GM12801 (cell line): ENCODE data around the gene SOHLH1.

Experiments
- TF ChIP-seq, protein P1 (sequence below): IDR thresholded peaks from one replicate; pipeline ENCODE4 v1.5.1; 2011; ENCODE audit warnings: control low read depth; ENCODE audit not compliant: insufficient read length; ENCODE audit errors: extremely low read depth

SOHLH1 gene

DNA sequence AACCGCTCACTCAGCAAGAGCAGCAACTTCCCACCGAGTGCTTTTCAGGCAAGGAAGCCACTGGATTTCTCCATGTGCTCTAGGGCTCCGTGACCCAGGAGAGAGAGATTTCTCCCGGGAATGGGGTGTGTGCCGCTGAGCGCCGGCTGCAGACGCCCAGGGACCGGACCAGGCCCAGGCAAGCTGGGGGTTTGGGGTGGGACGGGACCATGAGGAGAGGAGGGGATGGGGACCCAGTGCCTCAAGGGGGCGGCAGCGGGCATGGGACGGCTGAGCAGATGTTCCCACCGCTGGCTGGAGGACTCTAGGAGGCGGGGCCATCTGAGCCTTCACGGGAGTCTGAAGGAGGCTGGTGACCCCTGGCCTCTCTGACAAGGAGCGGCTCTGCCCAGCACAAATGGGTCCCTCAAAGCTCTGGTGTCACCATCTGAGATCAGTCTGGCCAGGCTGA is 27.7 kb downstream of the SOHLH1 start:
- TF ChIP-seq, protein P1, sequence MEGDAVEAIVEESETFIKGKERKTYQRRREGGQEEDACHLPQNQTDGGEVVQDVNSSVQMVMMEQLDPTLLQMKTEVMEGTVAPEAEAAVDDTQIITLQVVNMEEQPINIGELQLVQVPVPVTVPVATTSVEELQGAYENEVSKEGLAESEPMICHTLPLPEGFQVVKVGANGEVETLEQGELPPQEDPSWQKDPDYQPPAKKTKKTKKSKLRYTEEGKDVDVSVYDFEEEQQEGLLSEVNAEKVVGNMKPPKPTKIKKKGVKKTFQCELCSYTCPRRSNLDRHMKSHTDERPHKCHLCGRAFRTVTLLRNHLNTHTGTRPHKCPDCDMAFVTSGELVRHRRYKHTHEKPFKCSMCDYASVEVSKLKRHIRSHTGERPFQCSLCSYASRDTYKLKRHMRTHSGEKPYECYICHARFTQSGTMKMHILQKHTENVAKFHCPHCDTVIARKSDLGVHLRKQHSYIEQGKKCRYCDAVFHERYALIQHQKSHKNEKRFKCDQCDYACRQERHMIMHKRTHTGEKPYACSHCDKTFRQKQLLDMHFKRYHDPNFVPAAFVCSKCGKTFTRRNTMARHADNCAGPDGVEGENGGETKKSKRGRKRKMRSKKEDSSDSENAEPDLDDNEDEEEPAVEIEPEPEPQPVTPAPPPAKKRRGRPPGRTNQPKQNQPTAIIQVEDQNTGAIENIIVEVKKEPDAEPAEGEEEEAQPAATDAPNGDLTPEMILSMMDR: no peak

DNA sequence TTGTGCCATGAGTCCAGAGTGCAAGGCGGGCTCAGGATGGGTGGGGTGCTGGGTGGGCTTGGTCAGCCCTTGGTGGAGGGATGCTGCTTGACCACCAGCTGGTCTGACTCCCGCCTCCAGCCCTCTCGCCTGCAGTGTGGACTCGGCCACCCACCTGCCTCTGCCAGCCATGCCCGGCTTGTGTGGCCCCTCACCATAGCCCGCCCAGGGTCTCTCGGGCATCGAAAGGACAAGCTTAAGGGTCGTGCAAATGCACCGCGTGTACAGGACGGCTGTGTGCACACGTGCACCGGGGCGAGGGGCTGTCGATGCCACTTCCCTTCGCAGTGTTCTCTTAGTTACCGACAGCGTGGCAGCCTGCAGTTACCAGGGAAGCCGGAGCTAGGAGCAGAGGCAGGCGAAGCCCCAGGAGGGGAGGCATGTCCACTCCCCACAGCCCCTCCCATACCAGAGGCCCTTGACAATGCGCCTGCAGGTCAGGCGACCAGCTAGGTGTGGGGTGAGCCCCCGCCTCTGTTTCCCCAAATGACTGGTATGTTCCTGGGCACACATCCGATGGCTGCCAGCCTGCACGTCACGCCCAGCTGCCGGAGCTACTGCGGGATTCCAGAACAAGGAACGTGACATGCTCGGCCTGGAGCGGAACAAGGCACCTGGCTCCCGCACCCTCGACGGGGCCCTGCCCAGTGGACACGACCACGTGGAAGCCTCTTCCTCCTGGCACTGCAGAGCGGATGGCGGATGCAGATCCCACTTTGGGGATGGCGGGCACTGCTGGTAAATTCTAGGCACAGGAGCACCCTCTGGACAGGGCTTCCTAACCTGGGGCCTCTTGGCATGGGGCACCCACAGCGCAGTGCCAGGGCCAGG is 28.3 kb downstream of the SOHLH1 start:
- TF ChIP-seq, protein P1: no peak

DNA sequence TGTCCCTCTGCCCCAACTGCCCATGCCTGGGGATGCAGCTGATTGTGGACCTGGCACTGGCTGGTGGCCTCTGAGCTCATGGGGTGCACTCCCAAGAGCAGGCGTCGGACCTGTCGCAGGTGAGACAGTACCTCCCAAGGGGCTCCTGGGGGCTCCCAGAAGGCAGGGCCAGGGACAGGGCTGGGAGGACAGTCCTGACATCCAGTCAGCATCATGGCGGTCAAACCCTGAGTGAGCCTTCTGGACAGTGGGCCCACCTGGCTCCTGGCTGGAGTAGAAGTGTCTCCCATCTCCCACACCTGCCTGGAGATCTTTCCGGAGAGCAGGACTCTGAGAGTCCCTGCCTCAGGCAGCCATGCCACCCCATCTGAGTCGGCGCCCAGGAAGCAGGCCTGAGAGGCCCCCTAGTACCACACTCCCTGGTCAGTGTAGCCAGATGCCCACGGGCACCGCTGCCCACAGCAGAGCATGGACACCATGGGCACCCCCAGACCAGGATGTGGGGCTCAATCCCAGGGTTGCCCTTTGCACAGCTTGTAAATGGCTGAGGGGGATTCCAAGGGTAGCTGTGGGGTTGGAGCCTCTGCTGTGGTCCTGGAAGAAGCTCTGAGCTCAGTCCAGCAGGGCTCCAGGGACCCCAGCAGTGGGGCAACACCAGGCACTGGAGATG is 29.5 kb downstream of the SOHLH1 start:
- TF ChIP-seq, protein P1: no peak

DNA sequence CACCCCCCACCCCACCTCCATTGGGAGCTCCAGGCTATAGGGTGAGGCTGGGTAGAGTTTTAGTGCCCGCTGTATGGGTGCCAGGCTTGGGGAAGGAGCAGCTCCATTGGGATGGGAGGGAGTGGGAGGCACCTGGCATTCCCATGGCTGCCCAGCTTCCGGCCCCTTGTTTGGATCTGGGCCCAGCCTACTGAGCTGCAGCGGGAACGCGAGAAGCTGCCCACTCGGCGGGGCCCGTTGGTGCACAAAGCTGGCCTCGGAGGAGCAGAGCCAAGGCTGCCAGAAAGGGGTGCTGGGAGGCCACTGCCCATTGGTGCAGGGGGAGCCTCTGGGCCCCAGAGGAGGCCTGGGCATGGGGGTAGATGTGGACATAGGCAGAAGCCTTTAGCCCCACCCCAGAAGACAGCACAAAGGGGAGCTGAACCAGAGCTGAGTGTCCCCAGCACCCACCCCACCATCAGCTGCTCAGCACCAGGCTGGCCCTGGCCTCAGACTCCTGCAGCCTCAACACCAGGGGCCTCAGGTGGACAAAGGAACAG is 31.7 kb downstream of the SOHLH1 start:
- TF ChIP-seq, protein P1: no peak

DNA sequence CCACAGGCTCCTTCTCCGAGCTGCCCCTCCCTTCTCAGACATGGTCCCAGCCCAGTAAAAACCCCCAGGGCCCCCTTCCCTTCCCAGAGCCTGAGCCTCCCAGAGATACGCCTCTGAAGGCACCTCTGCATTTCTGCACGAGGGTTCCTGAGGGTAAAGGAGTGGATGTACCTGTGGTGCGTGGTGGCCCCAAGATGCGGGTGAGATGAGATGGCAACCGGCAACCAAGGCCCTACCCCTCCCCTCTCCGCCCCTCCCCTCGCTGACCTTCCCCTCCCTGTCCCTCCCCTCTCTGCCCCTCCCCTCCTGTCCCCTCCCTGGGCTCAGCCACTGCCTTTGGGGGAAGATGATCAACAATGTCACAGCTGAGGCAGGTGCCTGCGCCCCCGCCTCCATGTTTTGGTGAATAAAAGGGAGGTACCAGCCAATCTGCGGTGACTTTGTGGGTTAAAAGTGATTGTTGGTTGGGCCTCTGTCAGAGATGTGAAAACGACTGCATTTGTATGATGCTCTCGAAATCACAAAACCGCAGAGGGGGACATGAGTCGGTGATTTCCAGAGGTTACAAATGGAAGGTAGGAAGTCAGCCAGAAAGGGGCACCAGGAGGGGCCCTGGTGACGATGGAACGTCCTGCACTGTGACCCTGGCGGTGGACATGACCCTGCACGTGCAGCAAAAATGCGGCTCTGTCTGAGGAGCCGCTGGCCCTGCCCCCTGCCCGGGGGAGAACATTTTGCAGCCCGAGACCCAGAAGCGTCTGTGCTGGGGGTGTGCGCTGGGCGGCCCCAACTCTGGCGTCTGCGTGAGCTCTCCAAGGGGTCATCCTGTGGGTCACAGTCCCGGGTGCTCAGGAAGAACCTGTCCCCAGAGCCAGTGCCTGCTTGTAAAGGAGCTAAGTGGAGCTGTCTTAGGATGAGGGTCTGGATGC is 32.5 kb downstream of the SOHLH1 start:
- TF ChIP-seq, protein P1: no peak

DNA sequence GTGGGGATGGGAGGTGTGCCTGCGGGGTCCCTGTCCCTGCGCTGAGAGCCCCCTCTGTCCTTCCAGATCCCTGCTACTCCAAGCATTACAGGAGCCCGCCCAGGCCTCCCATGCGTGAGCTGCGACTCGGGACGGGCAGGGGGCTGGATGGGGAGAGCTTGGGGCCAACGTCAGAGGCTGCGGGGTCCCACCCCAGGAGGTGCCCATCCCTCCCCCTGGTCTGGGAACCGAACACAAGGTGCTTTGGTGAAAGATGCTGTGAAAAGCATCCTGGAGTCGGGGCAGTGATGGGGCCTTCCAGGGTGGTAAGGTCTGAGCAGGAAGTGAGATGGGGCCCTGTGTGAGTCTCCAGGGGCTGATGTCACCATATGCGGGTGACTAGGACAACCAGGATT is 33.5 kb downstream of the SOHLH1 start:
- TF ChIP-seq, protein P1: no peak
